ENCODE data around the gene TCERG1.
A peak's percentile ranks its signal among the peaks of the same experiment; 100 is the strongest.
"Not testable (repeated sequence)": the region's sequence is repeated elsewhere in the genome, so short reads cannot be mapped to it uniquely, and the experiment has no call there.

Gene TCERG1

DNA sequence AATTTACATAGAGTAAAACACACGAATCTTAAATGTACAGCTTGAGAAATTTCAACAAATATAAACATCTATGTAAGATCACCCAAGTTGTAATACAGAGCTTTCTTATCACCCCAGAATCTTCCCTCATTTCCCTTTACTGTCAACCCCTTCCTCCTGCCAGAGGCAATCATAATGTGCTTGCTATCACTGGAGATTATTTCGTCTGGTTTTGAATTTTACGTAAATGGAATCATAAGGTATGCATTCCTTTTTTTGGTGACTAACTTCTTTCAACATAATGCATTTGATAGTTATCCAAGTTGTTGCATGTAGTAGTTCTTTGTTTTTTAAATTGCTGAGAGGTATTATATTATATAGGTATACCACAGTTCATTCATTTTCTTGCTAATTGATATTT lies 106.3 kb downstream of the TCERG1 start:
- DNase-seq (no peak), ATAC-seq (ENCODE audit: insufficient read depth, low read depth) (no peak)
- Histone ChIP-seq H3K27me3 (ENCODE audit: insufficient read depth, low read length, poor library complexity) (no peaks in the 10 kb centered on the region), H3K27ac (ENCODE audit: low read length) (no peak overlapping the region), H3K4me1 (ENCODE audit: insufficient read depth, low read length) (no peaks in the 10 kb centered on the region), H3K36me3 (ENCODE audit: insufficient read depth, low read length) (no peaks in the 10 kb centered on the region), H3K4me3 (ENCODE audit: low read depth in 1 of 2, low read length in 2 of 2) (no peak overlapping the region), H4K20me1 (ENCODE audit: insufficient read depth, low read length) (no peaks in the 10 kb centered on the region), H3K9ac (ENCODE audit: low read depth, low read length) (no peak overlapping the region), H2AFZ (ENCODE audit: low read depth, low read length) (no peak overlapping the region), H3K79me2 (ENCODE audit: insufficient read depth, low read length) (no peaks in the 10 kb centered on the region), H3K9me3 (ENCODE audit: insufficient read depth, low read length, severe bottlenecking) (no peaks in the 10 kb centered on the region), H3K4me2 (ENCODE audit: insufficient read depth, low read length) (no peak overlapping the region)
- TF ChIP-seq EZH2 (IDR thresholded peaks at IDR 0.05; ENCODE audit: borderline replicate concordance, low read depth, low read length, severe bottlenecking): no peak
- TF ChIP-seq, protein P1, sequence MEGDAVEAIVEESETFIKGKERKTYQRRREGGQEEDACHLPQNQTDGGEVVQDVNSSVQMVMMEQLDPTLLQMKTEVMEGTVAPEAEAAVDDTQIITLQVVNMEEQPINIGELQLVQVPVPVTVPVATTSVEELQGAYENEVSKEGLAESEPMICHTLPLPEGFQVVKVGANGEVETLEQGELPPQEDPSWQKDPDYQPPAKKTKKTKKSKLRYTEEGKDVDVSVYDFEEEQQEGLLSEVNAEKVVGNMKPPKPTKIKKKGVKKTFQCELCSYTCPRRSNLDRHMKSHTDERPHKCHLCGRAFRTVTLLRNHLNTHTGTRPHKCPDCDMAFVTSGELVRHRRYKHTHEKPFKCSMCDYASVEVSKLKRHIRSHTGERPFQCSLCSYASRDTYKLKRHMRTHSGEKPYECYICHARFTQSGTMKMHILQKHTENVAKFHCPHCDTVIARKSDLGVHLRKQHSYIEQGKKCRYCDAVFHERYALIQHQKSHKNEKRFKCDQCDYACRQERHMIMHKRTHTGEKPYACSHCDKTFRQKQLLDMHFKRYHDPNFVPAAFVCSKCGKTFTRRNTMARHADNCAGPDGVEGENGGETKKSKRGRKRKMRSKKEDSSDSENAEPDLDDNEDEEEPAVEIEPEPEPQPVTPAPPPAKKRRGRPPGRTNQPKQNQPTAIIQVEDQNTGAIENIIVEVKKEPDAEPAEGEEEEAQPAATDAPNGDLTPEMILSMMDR (IDR thresholded peaks at IDR 0.05; ENCODE audit: borderline replicate concordance, extremely low read depth, low read length, poor library complexity, severe bottlenecking): no peak

DNA sequence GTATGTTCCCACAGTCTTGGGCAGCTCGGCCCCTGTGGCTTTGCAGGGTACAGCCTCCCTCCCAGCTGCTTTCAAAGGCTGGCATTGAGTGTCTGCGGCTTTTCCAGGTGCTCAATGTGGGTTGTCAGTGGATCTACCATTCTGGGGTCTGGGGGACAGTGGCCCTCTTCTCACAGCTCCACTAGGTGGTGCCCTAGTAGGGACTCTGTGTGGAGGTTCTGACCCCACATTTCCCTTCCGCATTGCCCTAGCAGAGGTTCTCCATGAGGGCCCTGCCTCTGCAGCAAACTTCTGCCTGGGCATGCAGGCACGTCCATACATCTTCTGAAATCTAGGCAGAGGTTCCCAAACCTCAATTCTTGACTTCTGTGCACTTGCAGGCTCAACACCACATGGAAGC lies 109.8 kb downstream of the TCERG1 start:
- H3K4me1 ChIP-seq (ENCODE audit: insufficient read depth, low read length); H3K4me3 ChIP-seq (ENCODE audit: low read depth in 1 of 2, low read length in 2 of 2); H3K79me2 ChIP-seq (ENCODE audit: insufficient read depth, low read length); DNase-seq; H2AFZ ChIP-seq (ENCODE audit: low read depth, low read length); H3K9me3 ChIP-seq (ENCODE audit: insufficient read depth, low read length, severe bottlenecking); H3K4me2 ChIP-seq (ENCODE audit: insufficient read depth, low read length); H3K36me3 ChIP-seq (ENCODE audit: insufficient read depth, low read length); H3K27ac ChIP-seq (ENCODE audit: low read length); ATAC-seq (ENCODE audit: insufficient read depth, low read depth); H3K9ac ChIP-seq (ENCODE audit: low read depth, low read length); H3K27me3 ChIP-seq (ENCODE audit: insufficient read depth, low read length, poor library complexity); H4K20me1 ChIP-seq (ENCODE audit: insufficient read depth, low read length): not testable (repeated sequence)
- TF ChIP-seq, protein P1 (IDR thresholded peaks at IDR 0.05; ENCODE audit: borderline replicate concordance, extremely low read depth, low read length, poor library complexity, severe bottlenecking): peak; percentile 22

DNA sequence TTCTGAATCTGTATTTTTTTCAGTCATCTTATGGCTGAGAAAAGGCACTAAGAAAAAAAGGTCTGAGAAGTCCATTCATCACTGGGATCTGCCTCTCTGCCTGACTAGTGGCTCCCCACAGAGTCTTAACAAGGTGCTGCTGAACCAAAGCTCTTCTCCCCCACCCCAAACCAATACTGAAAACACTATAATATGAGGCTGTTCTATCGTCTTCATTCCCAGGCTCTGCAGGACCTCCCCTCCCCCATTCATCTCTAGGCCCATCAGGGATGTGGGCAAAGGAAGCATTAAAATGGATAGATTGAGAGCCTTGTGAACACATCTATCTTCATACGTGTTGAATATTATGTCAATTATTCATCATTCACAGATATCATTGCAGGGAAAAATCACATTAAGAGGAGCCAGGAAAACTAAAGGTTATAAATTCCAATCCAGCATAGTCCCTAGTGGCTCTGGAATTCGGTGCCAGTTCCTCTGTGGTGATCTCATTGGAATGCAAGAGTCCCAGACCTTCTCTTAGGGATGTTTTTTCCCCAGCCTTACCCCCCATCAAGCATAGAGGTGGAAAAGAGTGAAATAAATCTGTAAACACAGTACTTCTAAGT lies 113.2 kb downstream of the TCERG1 start:
- no peak for TF ChIP-seq EZH2 (IDR thresholded peaks at IDR 0.05; ENCODE audit: borderline replicate concordance, low read depth, low read length, severe bottlenecking)
- TF ChIP-seq, protein P1 (IDR thresholded peaks at IDR 0.05; ENCODE audit: borderline replicate concordance, extremely low read depth, low read length, poor library complexity, severe bottlenecking): no peak
- no peak overlapping the region for H3K9ac ChIP-seq (ENCODE audit: low read depth, low read length)
- H3K36me3 ChIP-seq (ENCODE audit: insufficient read depth, low read length): no peaks in the 10 kb centered on the region
- H2AFZ ChIP-seq (ENCODE audit: low read depth, low read length): no peak overlapping the region
- H4K20me1 ChIP-seq (ENCODE audit: insufficient read depth, low read length): no peaks in the 10 kb centered on the region
- no peaks in the 10 kb centered on the region for H3K9me3 ChIP-seq (ENCODE audit: insufficient read depth, low read length, severe bottlenecking)
- no peaks in the 10 kb centered on the region for H3K79me2 ChIP-seq (ENCODE audit: insufficient read depth, low read length)
- no peaks in the 10 kb centered on the region for H3K4me1 ChIP-seq (ENCODE audit: insufficient read depth, low read length)
- H3K27me3 ChIP-seq (ENCODE audit: insufficient read depth, low read length, poor library complexity): peaks cover 5% of the 10 kb centered on the region
- DNase-seq (no peak), ATAC-seq (ENCODE audit: insufficient read depth, low read depth) (no peak)
- no peak overlapping the region for H3K27ac ChIP-seq (ENCODE audit: low read length)
- no peak overlapping the region for H3K4me3 ChIP-seq (ENCODE audit: low read depth in 1 of 2, low read length in 2 of 2)
- H3K4me2 ChIP-seq (ENCODE audit: insufficient read depth, low read length): no peak overlapping the region

Measured in DND-41 (cell line).